KMS-11 (cell line): ENCODE data around the gene MMP25.

ENCODE experiments used
- H2AFZ ChIP-seq: fragments of 200-600 bp; sonication (generic); 2 replicates; pipeline ENCODE4 v1.6.1; 2016; ENCODE audit warnings: antibody characterized with exemption, mixed run types, low read depth
- H3K27ac ChIP-seq: fragments of 200-600 bp; sonication (generic); 2 replicates; pipeline ENCODE4 v1.6.1; 2016; ENCODE audit warnings: mild to moderate bottlenecking, mixed run types
- H3K27me3 ChIP-seq: fragments of 200-600 bp; sonication (generic); 2 replicates; pipeline ENCODE4 v1.6.1; 2017; ENCODE audit warnings: mild to moderate bottlenecking, low read depth, mixed run types, moderate library complexity; ENCODE audit not compliant: insufficient read depth
- H3K36me3 ChIP-seq: fragments of 200-600 bp; sonication (generic); 2 replicates; pipeline ENCODE4 v1.6.1; 2017; ENCODE audit warnings: mild to moderate bottlenecking, mixed run types; ENCODE audit not compliant: insufficient read depth
- H3K4me1 ChIP-seq: fragments of 200-600 bp; sonication (generic); 2 replicates; pipeline ENCODE4 v1.6.1; 2016; ENCODE audit warnings: mild to moderate bottlenecking, low read depth, mixed run types; ENCODE audit not compliant: poor library complexity, severe bottlenecking
- H3K4me2 ChIP-seq: fragments of 200-600 bp; sonication (generic); 2 replicates; pipeline ENCODE4 v1.7.0; 2016; ENCODE audit warnings: mild to moderate bottlenecking, mixed run types
- H3K4me3 ChIP-seq: fragments of 200-600 bp; sonication (generic); IDR thresholded peaks from 2 replicates; pipeline ENCODE4 v1.6.1; 2017; ENCODE audit warnings: low read depth, low read length, mixed read lengths; ENCODE audit not compliant: insufficient read depth
- H3K79me2 ChIP-seq: fragments of 200-600 bp; sonication (generic); 2 replicates; pipeline ENCODE4 v1.6.1; 2016; ENCODE audit warnings: low read depth, mixed run types; ENCODE audit not compliant: insufficient read depth
- H3K9ac ChIP-seq: fragments of 200-600 bp; sonication (generic); 2 replicates; pipeline ENCODE4 v1.6.1; 2016; ENCODE audit warnings: mild to moderate bottlenecking, mixed run types
- H4K20me1 ChIP-seq: fragments of 200-600 bp; sonication (generic); 2 replicates; pipeline ENCODE4 v1.6.1; 2016; ENCODE audit warnings: mild to moderate bottlenecking, mixed run types; ENCODE audit not compliant: insufficient read depth
- TF ChIP-seq, protein P1 (sequence below): fragments of 200-600 bp; sonication (generic); conservative IDR thresholded peaks from 2 replicates; pipeline ENCODE4 v1.6.1; 2017; ENCODE audit warnings: low read depth, mild to moderate bottlenecking, antibody characterized with exemption, low read length, moderate library complexity, mixed read lengths

The MMP25 gene

DNA sequence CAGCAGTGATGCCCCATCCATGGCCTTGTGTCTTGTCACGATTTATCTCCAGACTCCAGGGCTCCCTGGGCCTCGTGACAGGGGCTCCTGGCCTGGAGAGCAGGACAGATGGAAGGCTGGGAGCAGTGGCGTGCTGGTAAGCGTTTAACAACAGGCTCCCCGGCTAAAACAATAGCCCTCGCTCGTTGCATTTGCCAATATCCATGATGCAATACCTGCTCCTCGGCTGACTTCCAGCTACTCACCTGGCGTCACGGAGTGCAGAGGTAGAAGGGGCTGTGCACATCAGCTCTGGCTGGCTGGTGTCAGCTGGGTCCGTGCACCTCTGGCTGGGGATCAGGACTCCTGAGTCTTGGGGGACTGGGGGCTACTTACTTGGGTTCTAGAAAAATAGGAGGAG lies 8.1 kb upstream of the MMP25 start:
- Histone ChIP-seq H4K20me1 (no peaks in the 10 kb centered on the region), H2AFZ (no peak overlapping the region), H3K4me2 (no peak overlapping the region), H3K9ac (no peak overlapping the region), H3K27ac (no peak overlapping the region), H3K27me3 (peaks cover 90% of the 10 kb centered on the region), H3K36me3 (no peaks in the 10 kb centered on the region), H3K4me3 (no peak overlapping the region), H3K79me2 (no peaks in the 10 kb centered on the region), H3K4me1 (peaks cover 9% of the 10 kb centered on the region)
- TF ChIP-seq, protein P1, sequence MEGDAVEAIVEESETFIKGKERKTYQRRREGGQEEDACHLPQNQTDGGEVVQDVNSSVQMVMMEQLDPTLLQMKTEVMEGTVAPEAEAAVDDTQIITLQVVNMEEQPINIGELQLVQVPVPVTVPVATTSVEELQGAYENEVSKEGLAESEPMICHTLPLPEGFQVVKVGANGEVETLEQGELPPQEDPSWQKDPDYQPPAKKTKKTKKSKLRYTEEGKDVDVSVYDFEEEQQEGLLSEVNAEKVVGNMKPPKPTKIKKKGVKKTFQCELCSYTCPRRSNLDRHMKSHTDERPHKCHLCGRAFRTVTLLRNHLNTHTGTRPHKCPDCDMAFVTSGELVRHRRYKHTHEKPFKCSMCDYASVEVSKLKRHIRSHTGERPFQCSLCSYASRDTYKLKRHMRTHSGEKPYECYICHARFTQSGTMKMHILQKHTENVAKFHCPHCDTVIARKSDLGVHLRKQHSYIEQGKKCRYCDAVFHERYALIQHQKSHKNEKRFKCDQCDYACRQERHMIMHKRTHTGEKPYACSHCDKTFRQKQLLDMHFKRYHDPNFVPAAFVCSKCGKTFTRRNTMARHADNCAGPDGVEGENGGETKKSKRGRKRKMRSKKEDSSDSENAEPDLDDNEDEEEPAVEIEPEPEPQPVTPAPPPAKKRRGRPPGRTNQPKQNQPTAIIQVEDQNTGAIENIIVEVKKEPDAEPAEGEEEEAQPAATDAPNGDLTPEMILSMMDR: no peak

DNA sequence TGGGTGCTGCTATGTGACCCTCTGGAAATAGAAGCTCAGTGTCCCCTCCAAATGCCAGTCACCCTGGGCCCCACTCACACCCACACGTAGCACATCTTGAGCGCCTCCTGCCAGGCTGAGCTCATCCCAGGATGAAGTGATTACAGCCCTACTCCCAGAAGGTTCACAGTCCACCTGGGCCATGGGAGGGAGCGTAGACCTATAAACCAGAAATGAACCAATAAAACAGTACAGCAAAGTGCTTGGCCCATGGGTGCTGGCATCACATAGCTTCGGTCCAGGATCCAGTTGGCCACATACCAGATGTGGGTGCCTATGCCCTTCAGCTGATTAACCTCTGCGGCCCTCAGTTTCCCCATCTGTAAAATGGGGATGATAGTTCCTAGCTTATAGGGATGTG lies 7.5 kb upstream of the MMP25 start:
- Histone ChIP-seq H3K27me3 (peaks cover 88% of the 10 kb centered on the region), H3K4me3 (no peak overlapping the region), H3K4me1 (peaks cover 2% of the 10 kb centered on the region), H4K20me1 (no peaks in the 10 kb centered on the region), H2AFZ (no peak overlapping the region), H3K27ac (no peak overlapping the region), H3K36me3 (no peaks in the 10 kb centered on the region), H3K79me2 (no peaks in the 10 kb centered on the region), H3K9ac (no peak overlapping the region), H3K4me2 (no peak overlapping the region)
- TF ChIP-seq, protein P1: no peak

DNA sequence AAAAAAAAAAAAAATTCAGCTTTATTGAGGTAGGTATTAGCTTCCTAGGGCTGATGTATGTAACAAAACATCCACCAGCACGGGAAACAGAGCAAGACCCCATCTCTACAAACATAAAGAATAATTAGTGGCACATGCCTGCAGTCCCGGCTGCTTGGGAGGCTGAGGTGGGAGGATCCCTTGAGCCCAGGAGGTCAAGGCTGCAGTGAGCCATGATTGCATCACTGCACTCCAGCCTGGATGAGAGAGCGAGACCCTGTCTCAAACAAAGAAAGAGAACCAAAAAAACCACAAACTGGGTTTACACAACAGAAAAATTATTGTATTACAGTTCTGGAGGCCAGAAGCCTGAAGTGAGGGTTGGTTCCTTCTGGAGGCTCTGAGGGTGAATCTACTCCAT lies 4.0 kb upstream of the MMP25 start:
- peaks cover 89% of the 10 kb centered on the region for H3K27me3 ChIP-seq
- H4K20me1 ChIP-seq: no peaks in the 10 kb centered on the region
- H3K9ac ChIP-seq: no peak overlapping the region
- no peaks in the 10 kb centered on the region for H3K79me2 ChIP-seq
- no peak overlapping the region for H3K4me3 ChIP-seq
- no peak overlapping the region for H3K27ac ChIP-seq
- no peak overlapping the region for H2AFZ ChIP-seq
- H3K4me2 ChIP-seq: no peak overlapping the region
- no peaks in the 10 kb centered on the region for H3K36me3 ChIP-seq
- TF ChIP-seq, protein P1: no peak
- H3K4me1 ChIP-seq: no peaks in the 10 kb centered on the region

- Histone ChIP-seq H3K36me3 (no peaks in the 10 kb centered on the region), H3K27me3 (peaks cover 77% of the 10 kb centered on the region), H3K4me1 (no peaks in the 10 kb centered on the region), H2AFZ (no peak overlapping the region), H3K27ac (no peak overlapping the region), H3K4me3 (no peak overlapping the region), H3K4me2 (no peak overlapping the region), H3K9ac (no peak overlapping the region), H4K20me1 (no peaks in the 10 kb centered on the region), H3K79me2 (no peaks in the 10 kb centered on the region)
- TF ChIP-seq, protein P1: no peak
Observed at GRCh38 chr16:3044708-3045107, 1.7 kb upstream of the MMP25 start.
